ENCODE data around the gene MPPED1.
A peak's percentile ranks its signal among the peaks of the same experiment; 100 is the strongest.

MPPED1 gene

GRCh38 chr22:43448048-43448447 is 36.2 kb downstream of the MPPED1 start:
- DNase-seq (ENCODE audit: low spot score) = no peak

GRCh38 chr22:43449205-43449830 is 37.5 kb downstream of the MPPED1 start:
- peak; percentile 87 for DNase-seq (ENCODE audit: low spot score)

- no peak for DNase-seq (ENCODE audit: low spot score)
Measured at GRCh38 chr22:43449831-43450225, 38.0 kb downstream of the MPPED1 start.

GRCh38 chr22:43451371-43452050 is 39.7 kb downstream of the MPPED1 start:
- no peak for DNase-seq (ENCODE audit: low spot score)

DNA sequence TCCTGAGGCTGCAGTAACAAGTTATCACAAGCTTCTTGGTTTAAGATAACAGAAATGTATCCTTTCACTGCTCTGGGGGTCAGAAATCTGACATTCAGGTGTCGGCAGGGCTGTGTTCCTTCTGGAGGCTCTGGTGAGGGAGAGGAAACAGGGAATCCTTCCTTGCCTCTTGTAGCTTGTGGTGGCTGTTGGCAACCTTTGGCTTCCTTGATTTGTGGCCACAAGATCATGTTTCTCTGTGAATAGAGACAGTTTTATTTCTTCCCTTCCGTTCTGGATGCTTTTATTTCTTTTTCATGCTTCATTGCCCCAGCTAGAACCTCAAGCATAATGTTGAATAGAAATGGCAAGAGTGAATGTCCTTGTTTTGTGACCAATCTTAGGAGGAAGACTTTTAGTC is 44.0 kb downstream of the MPPED1 start:
- no peak for DNase-seq (ENCODE audit: low spot score)

DNA sequence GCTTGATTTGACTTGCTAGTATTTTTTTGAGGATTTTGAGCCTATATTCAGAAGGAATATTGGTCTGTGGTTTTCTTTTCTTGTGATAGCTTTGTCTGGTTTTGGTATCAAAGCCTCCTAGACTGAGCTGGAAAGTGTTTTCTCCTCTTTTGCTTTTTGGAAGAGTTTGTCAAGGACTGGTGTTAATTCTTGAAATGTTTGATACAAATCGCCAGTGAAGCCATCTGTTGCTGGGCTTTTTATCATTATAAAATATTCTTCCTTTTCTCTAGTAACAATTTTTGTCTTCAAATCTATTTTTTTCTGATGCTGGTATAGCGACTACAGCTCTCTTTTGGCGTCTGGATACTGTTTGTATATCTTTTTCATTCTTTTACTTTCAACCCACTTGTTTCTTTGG is 45.2 kb downstream of the MPPED1 start:
- no peak for DNase-seq (ENCODE audit: low spot score)

- DNase-seq (ENCODE audit: low spot score) = no peak
Measured at GRCh38 chr22:43462701-43463100, 50.9 kb downstream of the MPPED1 start.

DNA sequence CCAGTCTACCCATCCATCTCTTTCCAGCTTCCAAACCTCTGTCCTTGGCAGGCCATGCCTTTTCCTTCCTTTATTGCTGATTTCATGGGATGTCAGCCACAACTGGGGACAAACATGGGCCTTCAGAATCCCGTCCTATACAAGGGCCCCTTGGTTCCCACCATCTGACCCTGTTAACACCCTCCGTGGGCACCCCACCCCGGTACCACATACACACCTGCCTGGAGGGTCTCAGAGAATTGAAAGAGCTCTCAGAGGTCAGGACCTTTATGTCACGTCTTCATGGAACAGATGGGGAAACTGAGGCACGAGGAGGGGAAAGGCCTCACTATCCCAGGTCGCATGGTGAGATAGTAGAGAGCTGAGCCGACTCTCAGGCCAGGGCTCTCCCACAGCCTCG is 53.0 kb downstream of the MPPED1 start:
- DNase-seq (ENCODE audit: low spot score) = no peak

DNA sequence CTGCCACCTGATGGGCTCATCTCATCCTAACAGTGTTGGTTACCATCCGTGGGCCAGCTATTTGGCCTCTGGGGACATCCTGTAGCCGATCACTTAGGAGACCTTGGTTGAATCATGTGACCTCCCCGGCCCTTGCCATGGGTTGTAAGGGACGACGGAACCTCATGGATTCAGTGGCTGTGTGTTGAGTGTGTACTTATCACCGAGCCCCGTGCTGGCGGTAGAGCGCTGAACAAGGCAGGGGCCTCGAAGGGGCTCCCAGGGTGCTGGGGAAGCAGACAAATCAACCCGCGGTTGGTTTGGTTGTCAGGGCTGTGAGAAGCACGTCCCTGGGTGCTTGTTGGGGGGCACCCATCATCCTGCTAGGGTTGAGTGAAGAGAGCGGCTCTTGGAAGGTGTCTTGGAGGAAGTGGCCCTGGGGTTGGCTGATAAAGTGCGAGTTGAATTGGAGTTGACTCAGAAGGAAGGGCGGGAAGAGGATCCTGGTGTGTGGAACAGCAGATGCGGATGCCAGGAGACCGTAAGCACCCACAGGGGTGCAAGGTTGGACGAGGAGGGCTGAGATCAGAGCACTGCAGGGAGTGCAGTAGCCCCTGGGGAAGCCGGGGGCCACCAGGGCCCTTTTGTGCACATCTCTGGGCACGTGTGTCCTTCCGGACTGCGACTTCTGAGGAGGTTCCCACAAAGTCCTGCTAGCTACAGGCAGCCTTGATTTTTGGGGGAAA is 53.6 kb downstream of the MPPED1 start:
- DNase-seq (ENCODE audit: low spot score) = no peak

DNA sequence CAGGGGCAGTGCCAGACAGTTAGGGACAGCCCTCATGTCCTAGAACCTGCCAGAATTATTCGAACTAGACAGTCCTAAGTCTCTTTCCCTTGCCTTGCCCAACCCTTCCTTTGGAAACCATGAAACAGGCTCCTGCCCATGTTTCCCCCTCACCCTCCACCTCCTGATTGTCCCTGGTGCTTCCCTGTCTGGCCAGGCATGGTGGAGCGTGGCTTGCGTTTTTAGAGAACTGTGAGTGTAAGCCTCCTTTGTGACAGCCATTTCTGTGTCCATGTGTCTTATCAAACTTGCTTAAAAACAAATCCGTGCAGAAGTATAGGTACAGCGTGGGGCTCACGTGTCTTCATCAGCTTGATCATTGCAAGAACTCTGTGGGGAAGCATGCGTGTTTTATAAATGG is 54.9 kb downstream of the MPPED1 start:
- DNase-seq (ENCODE audit: low spot score) = no peak

DNA sequence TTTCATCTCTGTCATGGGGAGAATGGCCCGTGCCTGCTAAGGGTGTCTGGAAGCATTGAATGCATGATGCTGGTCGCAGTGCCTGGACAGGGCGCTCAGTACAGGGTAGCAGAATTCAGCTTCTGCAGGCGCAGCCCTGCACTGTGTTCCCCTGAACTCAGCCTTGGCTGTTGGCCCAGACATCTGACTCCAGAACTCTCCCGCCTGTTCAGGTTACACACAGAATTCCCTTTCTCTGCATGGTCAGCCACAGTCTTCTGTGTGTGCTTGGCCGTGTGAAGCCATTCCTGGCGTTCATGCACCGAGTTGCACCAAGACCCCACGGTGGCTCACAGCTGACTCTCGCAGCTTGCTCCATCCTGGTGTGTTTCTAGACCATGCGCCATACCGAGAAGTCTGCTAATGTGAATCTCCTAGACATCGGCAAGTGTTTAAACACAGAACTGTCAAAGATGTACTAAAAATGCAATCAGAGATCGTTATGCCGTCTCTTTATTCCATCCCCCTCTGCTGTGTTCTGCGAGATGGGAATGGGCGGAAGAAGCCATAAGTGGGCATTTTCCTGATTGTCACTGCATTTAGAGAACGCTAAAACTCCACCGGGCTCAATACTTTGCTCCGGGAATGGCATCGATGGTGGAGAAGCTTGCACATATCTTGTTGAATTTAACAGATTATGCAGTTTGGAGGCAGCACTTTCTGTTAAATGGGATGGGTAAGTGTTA is 55.6 kb downstream of the MPPED1 start:
- DNase-seq (ENCODE audit: low spot score) = no peak

DNA sequence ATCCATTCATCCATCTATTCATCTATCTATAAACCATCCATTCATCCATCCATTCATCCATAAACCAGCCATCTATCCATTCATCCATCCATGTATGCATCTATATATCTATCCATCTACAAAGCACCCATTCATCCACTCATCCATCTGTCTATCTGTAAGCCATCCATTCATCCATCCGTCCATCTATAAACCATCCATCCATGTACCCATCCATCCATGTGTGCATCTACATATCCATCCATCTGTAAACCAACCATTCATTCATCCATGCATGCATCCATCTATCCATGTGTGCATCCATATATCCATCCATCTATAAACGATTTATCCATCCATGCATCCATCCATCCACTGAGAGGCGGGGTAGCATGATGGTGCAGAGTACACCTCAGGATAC is 58.4 kb downstream of the MPPED1 start:
- no peak for DNase-seq (ENCODE audit: low spot score)

- no peak for DNase-seq (ENCODE audit: low spot score)
Measured at GRCh38 chr22:43470941-43471585, 59.2 kb downstream of the MPPED1 start.

DNA sequence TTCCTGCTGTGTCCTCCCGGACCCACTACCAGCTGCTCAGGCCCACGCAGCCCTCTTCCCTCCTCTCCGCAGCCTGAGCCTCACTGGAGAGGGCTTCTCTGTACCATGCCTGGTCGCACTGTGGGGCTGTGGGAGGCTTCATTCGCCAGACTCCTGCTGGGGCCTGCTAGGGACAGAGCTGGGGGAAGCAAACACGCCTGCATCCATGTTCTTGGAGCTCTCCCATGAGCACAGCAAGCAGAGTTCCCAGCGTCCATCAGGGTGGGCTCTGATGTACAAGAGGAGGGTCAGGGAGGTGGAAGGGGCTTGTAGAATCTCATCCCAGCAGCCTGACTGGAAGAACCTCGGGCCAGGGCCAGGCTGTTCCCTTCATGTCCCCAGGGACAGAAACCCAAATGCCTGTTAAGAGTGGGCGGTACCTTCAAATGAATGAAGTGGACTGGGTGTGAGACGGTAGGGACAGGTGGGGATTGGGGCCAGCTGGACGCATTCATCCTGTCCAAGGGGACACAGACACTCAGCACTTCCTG is 59.9 kb downstream of the MPPED1 start:
- DNase-seq (ENCODE audit: low spot score) = no peak

DNA sequence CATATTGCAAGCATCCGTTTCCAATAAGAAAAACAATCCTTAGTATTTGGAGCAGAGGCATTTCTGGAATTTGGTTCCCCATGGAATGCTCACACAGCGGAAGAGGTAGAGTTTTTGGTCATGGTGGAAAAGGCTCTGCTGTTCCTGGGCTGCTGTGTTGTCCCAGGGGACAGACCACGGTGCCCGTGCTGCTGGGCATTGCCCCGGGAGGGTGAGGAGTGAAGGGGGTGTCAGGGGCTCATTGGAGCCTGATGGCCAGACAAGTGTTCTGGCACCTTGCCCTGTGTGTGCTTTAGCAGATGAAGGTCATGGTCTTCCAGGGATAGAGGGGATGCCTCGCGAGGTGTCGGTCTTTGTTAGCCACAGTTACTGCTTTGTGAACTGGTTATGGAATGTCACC is 61.2 kb downstream of the MPPED1 start:
- no peak for DNase-seq (ENCODE audit: low spot score)

DNA sequence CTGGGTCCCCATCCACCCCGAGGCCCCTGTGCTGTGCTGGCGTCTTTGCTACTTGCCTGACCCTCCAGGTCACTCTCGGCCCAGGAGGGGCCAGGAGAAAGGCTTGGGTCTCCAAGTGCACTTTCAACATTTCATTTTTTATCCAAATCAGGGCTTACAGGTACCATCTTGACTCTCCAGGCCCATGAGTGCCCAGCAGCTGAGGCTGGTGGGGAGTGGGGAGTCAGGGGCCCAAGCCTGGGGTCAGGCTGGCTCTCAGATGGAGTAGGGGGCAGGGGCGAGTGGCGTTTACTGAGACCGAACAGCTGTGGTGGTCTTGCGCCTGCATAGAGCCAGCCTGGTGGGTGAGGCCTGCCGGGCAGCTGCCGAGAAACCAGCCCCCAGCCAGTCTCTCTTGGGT is 61.6 kb downstream of the MPPED1 start:
- DNase-seq (ENCODE audit: low spot score) = no peak

DNA sequence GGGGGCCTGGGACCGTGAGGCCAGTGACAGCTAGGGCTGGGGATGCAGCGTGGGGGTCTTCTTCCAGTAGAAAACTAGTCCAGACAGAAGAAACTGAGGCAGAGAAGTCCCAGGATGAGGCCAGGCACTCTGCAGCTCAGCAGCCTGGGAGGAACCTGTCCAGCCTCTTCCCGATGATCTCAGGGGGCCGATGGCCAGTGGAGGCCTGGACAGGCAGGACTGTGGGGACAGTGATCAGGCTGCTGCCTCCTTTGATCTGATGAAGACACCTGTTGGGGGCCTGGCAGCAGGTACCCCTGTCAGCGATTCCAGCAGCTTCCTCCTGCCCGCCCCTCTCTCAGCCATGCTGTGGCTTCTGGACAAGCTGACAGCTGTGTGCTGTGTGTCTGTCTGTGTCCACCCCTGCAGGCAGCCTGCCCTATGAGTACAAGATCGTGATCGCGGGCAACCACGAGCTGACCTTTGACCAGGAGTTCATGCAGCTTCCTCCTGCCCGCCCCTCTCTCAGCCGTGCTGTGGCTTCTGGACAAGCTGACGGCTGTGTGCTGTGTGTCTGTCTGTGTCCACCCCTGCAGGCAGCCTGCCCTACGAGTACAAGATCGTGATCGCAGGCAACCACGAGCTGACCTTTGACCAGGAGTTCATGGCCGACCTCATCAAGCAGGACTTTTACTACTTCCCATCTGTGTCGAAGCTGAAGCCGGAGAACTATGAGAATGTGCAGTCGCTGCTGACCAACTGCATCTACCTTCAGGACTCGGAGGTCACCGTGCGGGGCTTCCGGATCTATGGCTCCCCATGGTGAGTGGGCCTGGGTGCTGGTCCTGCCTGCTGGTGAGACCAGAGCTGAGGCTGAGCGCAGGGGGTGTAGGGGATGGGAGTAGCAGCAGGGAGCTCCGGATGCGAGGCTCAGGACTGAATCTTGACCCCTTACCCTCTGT is 62.6 kb downstream of the MPPED1 start:
- no peak for DNase-seq (ENCODE audit: low spot score)

DNA sequence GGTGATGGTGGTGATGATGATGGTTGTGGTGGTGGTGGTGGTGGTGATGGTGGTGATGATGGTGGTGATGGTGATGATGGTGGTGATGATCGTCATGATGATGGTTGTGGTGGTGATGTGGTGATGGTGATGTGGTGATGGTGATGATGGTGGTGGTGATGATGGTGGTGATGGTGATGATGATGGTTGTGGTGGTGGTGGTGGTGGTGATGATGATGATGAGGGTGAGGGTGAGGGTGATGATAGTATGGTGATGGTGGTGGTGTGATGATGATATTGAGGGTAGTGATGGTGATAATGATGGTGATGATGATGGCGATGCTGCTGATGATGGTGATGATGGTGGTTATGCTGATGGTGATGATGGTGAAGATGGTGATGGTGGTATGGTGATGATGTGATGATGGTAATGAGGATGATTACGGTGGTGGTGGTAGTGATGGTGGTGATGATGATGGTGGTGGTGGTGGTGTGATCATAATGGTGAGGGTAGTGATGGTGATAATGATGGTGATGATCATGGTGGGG is 63.8 kb downstream of the MPPED1 start:
- no peak for DNase-seq (ENCODE audit: low spot score)

GRCh38 chr22:43476341-43476740 is 64.5 kb downstream of the MPPED1 start:
- DNase-seq (ENCODE audit: low spot score) = peak; percentile 56
